H1 (cell line): ENCODE results near the gene FGF12. TPM values are rescaled to one million over a fixed set of nuclear protein-coding genes. Genes with fewer than 3 reads are reported as not detected.

Source experiments
- CTCF ChIA-PET: fragments of 300-600 bp; sonication (Branson Sonifier 250); formaldehyde crosslinking; loops from one replicate; lab custom pipeline; 2021; ENCODE audit not compliant: partially characterized antibody; lab: Charles Lee
- POLR2A ChIA-PET: fragments of 300-600 bp; sonication (Branson Sonifier 250); formaldehyde crosslinking; loops from one replicate; lab custom pipeline; 2021; ENCODE audit warnings: inconsistent platforms; ENCODE audit not compliant: partially characterized antibody; lab: Charles Lee
- DNase-seq, 2 experiments: peaks; one replicate each; pipeline versions ENCODE4 v3.0.0 to v3.0.0-alpha.2; 2010 to 2022; ENCODE audit warnings: low spot score in 2 of 2, low read depth in 1 of 2, mixed read lengths in 1 of 2
- FAIRE-seq: peaks from 2 replicates; lab custom pipeline; 2011; peaks lifted over from hg19 to GRCh38; lab: Jason Lieb, UNC
- H2AFZ ChIP-seq: 2 replicates; pipeline ENCODE4 v1.8.1; 2012; ENCODE audit warnings: low read length, inconsistent platforms
- H2AK5ac ChIP-seq: 2 replicates; pipeline ENCODE4 v1.6.1; 2013; ENCODE audit warnings: low read depth, low read length
- H2BK120ac ChIP-seq: replicated peaks from 2 replicates; pipeline ENCODE3; 2013; ENCODE audit warnings: low read depth, low read length, inconsistent platforms
- H2BK12ac ChIP-seq: 2 replicates; pipeline ENCODE4 v1.6.1; 2013; ENCODE audit warnings: low read depth, low read length
- H2BK15ac ChIP-seq: 2 replicates; pipeline ENCODE4 v1.6.1; 2013; ENCODE audit warnings: low read length
- H2BK20ac ChIP-seq: 2 replicates; pipeline ENCODE4 v1.6.1; 2013; ENCODE audit warnings: low read length
- H2BK5ac ChIP-seq: 2 replicates; pipeline ENCODE4 v1.6.1; 2013; ENCODE audit warnings: low read depth, low read length
- H3K14ac ChIP-seq: 2 replicates; pipeline ENCODE4 v1.6.1; 2013; ENCODE audit warnings: inconsistent platforms; ENCODE audit not compliant: insufficient read length
- H3K18ac ChIP-seq: 2 replicates; pipeline ENCODE4 v1.6.1; 2013; ENCODE audit warnings: low read length; ENCODE audit errors: extremely low read depth
- H3K23ac ChIP-seq: 2 replicates; pipeline ENCODE4 v1.6.1; 2013; ENCODE audit warnings: inconsistent platforms; ENCODE audit not compliant: insufficient read length
- H3K23me2 ChIP-seq: 2 replicates; pipeline ENCODE4 v1.6.1; 2013; ENCODE audit warnings: low read depth, low read length
- H3K27ac ChIP-seq: 2 replicates; pipeline ENCODE4 v1.6.1; 2011; ENCODE audit warnings: low read depth, low read length, inconsistent platforms
- H3K27me3 ChIP-seq, 4 experiments: replicated peaks in 1 of 4; 1 replicate in 1 of 4; 2 replicates in 3 of 4; pipeline versions ENCODE4 v1.6.1 to v1.8.1; 2011 to 2013; ENCODE audit warnings: low read length in 3 of 4, mild to moderate bottlenecking in 3 of 4, inconsistent platforms in 2 of 4, mixed read lengths in 2 of 4, moderate library complexity in 1 of 4; ENCODE audit not compliant: control insufficient read depth in 3 of 4, insufficient read depth in 3 of 4; ENCODE audit errors: extremely low read depth in 1 of 4
- H3K36me3 ChIP-seq, 4 experiments: 2 replicates each; pipeline versions ENCODE4 v1.6.1 to v1.8.1; 2011 to 2013; ENCODE audit warnings: mild to moderate bottlenecking in 4 of 4, low read length in 3 of 4, moderate library complexity in 2 of 4, control low read depth in 1 of 4, inconsistent platforms in 1 of 4; ENCODE audit not compliant: insufficient read depth in 4 of 4, control insufficient read depth in 2 of 4
- H3K4ac ChIP-seq: replicated peaks from 2 replicates; pipeline ENCODE3; 2013; ENCODE audit warnings: low read length, low read depth, mixed read lengths, inconsistent platforms; ENCODE audit not compliant: insufficient read length
- H3K4me1 ChIP-seq, 4 experiments: replicated peaks in 1 of 4; 1 replicate in 1 of 4; 2 replicates in 3 of 4; pipeline versions ENCODE4 v1.6.1 to v1.8.1; 2011 to 2013; ENCODE audit warnings: low read length in 3 of 4, inconsistent platforms in 2 of 4, mixed read lengths in 1 of 4; ENCODE audit not compliant: insufficient read depth in 4 of 4, control insufficient read depth in 3 of 4
- H3K4me2 ChIP-seq, 2 experiments: 2 replicates each; pipeline versions ENCODE4 v1.6.1 to v1.8.1; 2011 to 2013; ENCODE audit warnings: low read depth in 2 of 2, low read length in 2 of 2, control low read depth in 1 of 2, inconsistent platforms in 1 of 2, mild to moderate bottlenecking in 1 of 2; ENCODE audit not compliant: insufficient read depth in 1 of 2
- H3K4me3 ChIP-seq, 4 experiments: fragments of 200-600, 300-600 bp in 1 of 4; sonication (generic), shearing (Covaris generic), sonication (Bioruptor Twin) in 1 of 4; 2 replicates each; pipeline versions ENCODE4 v1.5.1 to v1.8.1; 2011 to 2016; ENCODE audit warnings: low read length in 4 of 4, low read depth in 3 of 4, control low read depth in 2 of 4, inconsistent platforms in 2 of 4, mild to moderate bottlenecking in 2 of 4, mixed read lengths in 1 of 4, moderate library complexity in 1 of 4; ENCODE audit not compliant: insufficient read depth in 2 of 4; ENCODE audit errors: extremely low read depth in 1 of 4
- H3K56ac ChIP-seq: replicated peaks from 2 replicates; pipeline ENCODE3; 2013; ENCODE audit warnings: low read depth, mild to moderate bottlenecking, mixed read lengths, low read length, inconsistent platforms; ENCODE audit not compliant: insufficient read length
- H3K79me1 ChIP-seq: 2 replicates; pipeline ENCODE4 v1.6.1; 2013; ENCODE audit warnings: low read depth, low read length, control low read depth
- H3K79me2 ChIP-seq, 2 experiments: 2 replicates each; pipeline versions ENCODE4 v1.6.1 to v1.8.1; 2012 to 2013; ENCODE audit warnings: low read length in 2 of 2, mild to moderate bottlenecking in 2 of 2, inconsistent platforms in 1 of 2; ENCODE audit not compliant: insufficient read depth in 2 of 2, control insufficient read depth in 1 of 2
- H3K9ac ChIP-seq, 4 experiments: replicated peaks in 1 of 4; 1 replicate in 1 of 4; 2 replicates in 3 of 4; pipeline versions ENCODE4 v1.6.1 to v1.8.1; 2011 to 2013; ENCODE audit warnings: low read depth in 3 of 4, low read length in 3 of 4, control low read depth in 2 of 4, mild to moderate bottlenecking in 2 of 4, moderate library complexity in 2 of 4, inconsistent platforms in 1 of 4; ENCODE audit errors: extremely low read depth in 1 of 4
- H3K9me3 ChIP-seq, 2 experiments: 2 replicates each; pipeline versions ENCODE4 v1.6.1 to v1.8.1; 2012 to 2013; ENCODE audit warnings: mild to moderate bottlenecking in 2 of 2, moderate library complexity in 2 of 2, control low read depth in 1 of 2, inconsistent platforms in 1 of 2, low read depth in 1 of 2, low read length in 1 of 2, mixed read lengths in 1 of 2; ENCODE audit not compliant: insufficient read depth in 2 of 2
- H4K20me1 ChIP-seq, 2 experiments: replicated peaks in 1 of 2; 2 replicates each; pipeline versions ENCODE3 to v1.8.1; 2011 to 2013; ENCODE audit warnings: inconsistent platforms in 2 of 2, low read length in 2 of 2, mild to moderate bottlenecking in 1 of 2; ENCODE audit not compliant: insufficient read depth in 2 of 2, control insufficient read depth in 1 of 2
- H4K5ac ChIP-seq: 2 replicates; pipeline ENCODE4 v1.6.1; 2013; ENCODE audit warnings: low read length, low read depth, mixed read lengths, inconsistent platforms; ENCODE audit not compliant: insufficient read length
- H4K8ac ChIP-seq: 2 replicates; pipeline ENCODE4 v1.8.0; 2013; ENCODE audit warnings: mild to moderate bottlenecking, moderate library complexity, low read length, inconsistent platforms; ENCODE audit not compliant: insufficient read depth; ENCODE audit errors: extremely low read depth
- H4K91ac ChIP-seq: replicated peaks from 2 replicates; pipeline ENCODE3; 2013; ENCODE audit warnings: low read length, mixed read lengths, inconsistent platforms; ENCODE audit not compliant: insufficient read length
- BRCA1 ChIP-seq: IDR thresholded peaks from 2 replicates; pipeline ENCODE4 v1.6.1; 2012; ENCODE audit warnings: low read depth, low read length, improper control_type of control experiment
- CTBP2 ChIP-seq: IDR thresholded peaks from 2 replicates; pipeline ENCODE4 v1.7.0; 2011; ENCODE audit warnings: borderline replicate concordance, mild to moderate bottlenecking, moderate library complexity, mixed read lengths, low read length; ENCODE audit not compliant: insufficient read depth, insufficient read length
- GABPA ChIP-seq: IDR thresholded peaks from 2 replicates; pipeline ENCODE4 v1.6.1; 2011; ENCODE audit warnings: mild to moderate bottlenecking, low read length, moderate library complexity, borderline replicate concordance; ENCODE audit not compliant: insufficient read depth
- HDAC6 ChIP-seq: IDR thresholded peaks from one replicate; pipeline ENCODE4 v1.7.1; 2012; ENCODE audit warnings: low read depth, mild to moderate bottlenecking, inconsistent platforms, low read length, moderate library complexity
- NANOG ChIP-seq: IDR thresholded peaks from 2 replicates; pipeline ENCODE4 v1.6.1; 2011; ENCODE audit warnings: low read length, low read depth, mild to moderate bottlenecking, inconsistent platforms; ENCODE audit not compliant: insufficient read depth, poor library complexity, severe bottlenecking
- POU5F1 ChIP-seq: IDR thresholded peaks from 2 replicates; pipeline ENCODE4 v1.6.1; 2011; ENCODE audit warnings: low read depth, mild to moderate bottlenecking, low read length, moderate library complexity
- RBBP5 ChIP-seq: IDR thresholded peaks from 2 replicates; pipeline ENCODE4 v1.7.1; 2012; ENCODE audit warnings: low read depth, mild to moderate bottlenecking, inconsistent platforms, low read length, moderate library complexity, borderline replicate concordance
- SAP30 ChIP-seq: fragments of 300-600 bp; sonication (generic); IDR thresholded peaks from 2 replicates; pipeline ENCODE4 v1.7.1; 2012; ENCODE audit warnings: low read length, moderate library complexity, mild to moderate bottlenecking, inconsistent platforms; ENCODE audit not compliant: insufficient read depth, insufficient replicate concordance
- WGBS, 2 experiments: shearing (Covaris generic) in 1 of 2; methylation state at CpG; one replicate each; pipeline versions ENCODE4 v1.1.6 to v1.1.7; 2013 to 2015; ENCODE audit warnings: low lambda C conversion rate in 2 of 2, mixed read lengths in 2 of 2, inconsistent platforms in 1 of 2, low coverage in 1 of 2, missing lambda C conversion rate in 1 of 2; ENCODE audit not compliant: insufficient replicate concordance in 2 of 2, insufficient coverage in 1 of 2, insufficient read length in 1 of 2; ENCODE audit errors: extremely low coverage in 1 of 2, missing lambda C conversion rate in 1 of 2; 5-methylcytosine and 5-hydroxymethylcytosine counted together
- polyA plus RNA-seq, 7 experiments: library from polyadenylated mRNA; depleted of rRNA in 3 of 7; stranded (reverse) in 5 of 7; unstranded in 2 of 7; fragments of >200 nt in 5 of 7; fragments of 200-250 nt in 2 of 7; gene quantifications; 1 replicate in 5 of 7; 2 replicates in 1 of 7; 4 replicates in 1 of 7; pipeline versions ENCODE4 v1.2.1 to v1.2.3, GENCODE V29; 2011 to 2013; ENCODE audit warnings: missing spikeins in 2 of 7, mixed read lengths in 2 of 7
- total RNA-seq: library from RNA; stranded (reverse); fragmentation: NEBNext Ultra II Directional; extraction: Animal tissue kit (Norgen Biotek cat#: 25700); gene quantifications from 2 replicates; pipeline ENCODE4 v1.2.1, GENCODE V29; 2021
- TF ChIP-seq, protein P1 (sequence below), 3 experiments: IDR thresholded peaks; 1 replicate in 2 of 3; 2 replicates in 1 of 3; pipeline versions ENCODE4 v1.5.1 to v1.6.1; 2011; ENCODE audit warnings: low read length in 3 of 3, mild to moderate bottlenecking in 3 of 3, inconsistent platforms in 2 of 3, low read depth in 1 of 3, moderate library complexity in 1 of 3; ENCODE audit not compliant: insufficient read depth in 1 of 3; ENCODE audit errors: control extremely low read depth in 1 of 3
- TF ChIP-seq, protein P2 (sequence below): IDR thresholded peaks from 2 replicates; pipeline ENCODE4 v1.6.1; 2012; ENCODE audit warnings: inconsistent platforms

FGF12 gene
- total and polyA plus RNA-seq, 2 of the 8 experiments (the other 6 are each of a cell fraction or from before 2014, with no cell fraction given) = 4.1 to 16.6 TPM

DNA sequence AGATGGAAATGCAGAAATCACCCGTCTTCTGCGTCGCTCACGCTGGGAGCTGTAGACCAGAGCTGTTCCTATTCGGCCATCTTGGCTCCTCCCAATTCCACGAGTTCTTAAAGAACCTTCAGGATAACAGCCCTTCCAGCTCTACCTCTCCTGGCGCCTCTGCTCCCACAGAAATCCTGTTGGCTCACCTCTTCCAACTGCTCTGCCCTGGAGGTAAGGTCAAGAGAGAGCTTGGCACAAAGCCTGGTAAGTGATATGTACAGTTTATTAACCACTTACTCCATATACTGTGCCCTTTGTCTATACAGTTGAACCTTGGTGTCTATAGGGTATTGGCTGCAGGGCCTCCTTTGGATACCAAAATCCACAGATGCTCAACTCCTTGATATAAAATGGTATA is 17.8 kb upstream of the FGF12 start:
- Histone ChIP-seq H3K4ac (no peak overlapping the region), H3K4me3 (peak overlapping the region in 2 of 4 experiments; percentile 4 to 39; a peak in 2 of 8 replicates), H2BK15ac (no peak overlapping the region), H2BK5ac (no peak overlapping the region), H3K14ac (no peak overlapping the region), H2BK20ac (no peak overlapping the region; the same call in 1 of the 2 replicates), H3K36me3 (no peaks in the 10 kb centered on the region; a peak in 1 of 8 replicates), H4K91ac (peak overlapping the region; percentile 79), H3K79me2 (no peaks in the 10 kb centered on the region), H3K27me3 (no peaks in the 10 kb centered on the region), H3K4me1 (peaks cover 2 to 21% (median 18%) of the 10 kb centered on the region in 4 experiments; a peak in 6 of 7 replicates), H4K5ac (peak overlapping the region; percentile 1), H3K18ac (no peak overlapping the region; the same call in 1 of the 2 replicates), H3K9ac (no peak overlapping the region), H4K8ac (no peak overlapping the region), H3K79me1 (no peaks in the 10 kb centered on the region), H3K4me2 (peak overlapping the region; percentile 8 to 75), H2BK120ac (no peak overlapping the region), H3K9me3 (no peaks in the 10 kb centered on the region), H2AFZ (peak overlapping the region; percentile 90; the same call in 1 of the 2 replicates), H4K20me1 (no peaks in the 10 kb centered on the region), H2BK12ac (0 out of 2 replicates have a peak overlapping the region, but pooled peaks have one; percentile 7), H3K56ac (no peak overlapping the region), H3K23ac (no peak overlapping the region), H2AK5ac (no peak overlapping the region), H3K27ac (no peak overlapping the region; the same call in 1 of the 2 replicates), H3K23me2 (no peaks in the 10 kb centered on the region)
- POLR2A ChIA-PET = interaction anchor here (1.8 kb wide), 1 partner anchor 17 kb away, joined by 5 read pairs; the partner anchor contains the start of gene FGF12
- CTCF ChIA-PET = no interaction called here
- 85% methylated on average over 2 of the region's 7 CpGs; no CpG with 5 or more reads in 1 of the 2 experiments for WGBS, 2 experiments
- FAIRE-seq (no peak), DNase-seq (no peak)
- TF ChIP-seq BRCA1 (no peak), CTBP2 (no peak), RBBP5 (no peak), GABPA (no peak), NANOG (no peak), HDAC6 (no peak), SAP30 (no peak), POU5F1 (no peak)
- TF ChIP-seq, protein P1, sequence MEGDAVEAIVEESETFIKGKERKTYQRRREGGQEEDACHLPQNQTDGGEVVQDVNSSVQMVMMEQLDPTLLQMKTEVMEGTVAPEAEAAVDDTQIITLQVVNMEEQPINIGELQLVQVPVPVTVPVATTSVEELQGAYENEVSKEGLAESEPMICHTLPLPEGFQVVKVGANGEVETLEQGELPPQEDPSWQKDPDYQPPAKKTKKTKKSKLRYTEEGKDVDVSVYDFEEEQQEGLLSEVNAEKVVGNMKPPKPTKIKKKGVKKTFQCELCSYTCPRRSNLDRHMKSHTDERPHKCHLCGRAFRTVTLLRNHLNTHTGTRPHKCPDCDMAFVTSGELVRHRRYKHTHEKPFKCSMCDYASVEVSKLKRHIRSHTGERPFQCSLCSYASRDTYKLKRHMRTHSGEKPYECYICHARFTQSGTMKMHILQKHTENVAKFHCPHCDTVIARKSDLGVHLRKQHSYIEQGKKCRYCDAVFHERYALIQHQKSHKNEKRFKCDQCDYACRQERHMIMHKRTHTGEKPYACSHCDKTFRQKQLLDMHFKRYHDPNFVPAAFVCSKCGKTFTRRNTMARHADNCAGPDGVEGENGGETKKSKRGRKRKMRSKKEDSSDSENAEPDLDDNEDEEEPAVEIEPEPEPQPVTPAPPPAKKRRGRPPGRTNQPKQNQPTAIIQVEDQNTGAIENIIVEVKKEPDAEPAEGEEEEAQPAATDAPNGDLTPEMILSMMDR (IDR thresholded peaks at IDR 0.05; ENCODE audit: control extremely low read depth in 1 of 3, insufficient read depth in 1 of 3, low read depth in 1 of 3, low read length in 3 of 3) = no peak
- TF ChIP-seq, protein P2, sequence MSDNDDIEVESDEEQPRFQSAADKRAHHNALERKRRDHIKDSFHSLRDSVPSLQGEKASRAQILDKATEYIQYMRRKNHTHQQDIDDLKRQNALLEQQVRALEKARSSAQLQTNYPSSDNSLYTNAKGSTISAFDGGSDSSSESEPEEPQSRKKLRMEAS = no peak
